Mesothelial cell of epicardium (in vitro differentiated cells): ENCODE data around the gene NUCB2. TPM values are rescaled to one million over a fixed set of nuclear protein-coding genes. Genes with fewer than 3 reads are reported as not detected.

Source experiments
- DNase-seq, 2 experiments: peaks; one replicate each; pipeline ENCODE4 v3.0.0; 2021; ENCODE audit warnings: low spot score in 2 of 2; ENCODE audit not compliant: unreplicated experiment in 2 of 2
- H3K27ac Mint-ChIP-seq: 2 replicates; pipeline ENCODE4 v1.8.0; 2021; ENCODE audit warnings: mixed read lengths
- H3K27me3 Mint-ChIP-seq: 2 replicates; pipeline ENCODE4 v1.8.0; 2021; ENCODE audit warnings: low read depth, mixed read lengths
- H3K36me3 Mint-ChIP-seq: 2 replicates; pipeline ENCODE4 v1.8.0; 2021; ENCODE audit warnings: mixed read lengths
- H3K4me1 Mint-ChIP-seq: 2 replicates; pipeline ENCODE4 v1.8.0; 2021; ENCODE audit warnings: mixed read lengths
- H3K4me3 Mint-ChIP-seq: 2 replicates; pipeline ENCODE4 v1.8.0; 2021; ENCODE audit warnings: mild to moderate bottlenecking, moderate library complexity, mixed read lengths
- H3K9me3 Mint-ChIP-seq: 2 replicates; pipeline ENCODE4 v1.8.0; 2021; ENCODE audit warnings: mixed read lengths
- total RNA-seq: library from RNA; stranded (reverse); gene quantifications from 3 replicates; pipeline ENCODE4 v1.2.1, GENCODE V29; 2021
- TF ChIP-seq, protein P1 (sequence below): fragments of 200-600 bp; sonication (generic); IDR thresholded peaks from one replicate; pipeline ENCODE4 v1.5.0; 2021; ENCODE audit warnings: antibody characterized with exemption; ENCODE audit not compliant: unreplicated experiment

NUCB2 gene
- total RNA-seq, 1 donor from 2014 or later, result 49.2 TPM

DNA sequence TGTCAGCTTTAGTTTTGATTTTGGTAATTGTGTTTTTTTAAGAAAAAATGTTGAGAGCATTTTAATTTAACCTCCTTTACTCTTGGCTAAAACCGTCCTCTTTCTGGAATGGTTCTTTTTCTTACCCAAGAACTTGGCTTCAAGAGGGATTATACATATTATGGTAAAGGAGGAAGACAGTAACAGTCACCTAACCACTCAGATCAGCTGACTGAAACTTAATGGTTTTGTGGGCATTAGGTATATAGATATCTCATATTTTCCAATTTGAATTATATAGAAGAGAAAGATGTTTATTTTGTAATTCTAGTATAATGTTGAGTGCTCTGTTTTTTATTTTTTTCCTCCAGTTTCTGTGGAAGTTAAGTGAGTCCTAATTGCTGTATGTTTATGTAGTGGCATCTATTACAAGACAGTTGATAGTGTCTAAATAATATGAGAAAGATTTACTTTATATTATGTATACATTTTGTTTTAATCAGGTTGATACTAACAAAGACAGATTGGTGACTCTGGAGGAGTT, 38.4 kb downstream of the NUCB2 start:
- no peaks in the 10 kb centered on the region for H3K4me1 Mint-ChIP-seq
- DNase-seq, result no peak

DNA sequence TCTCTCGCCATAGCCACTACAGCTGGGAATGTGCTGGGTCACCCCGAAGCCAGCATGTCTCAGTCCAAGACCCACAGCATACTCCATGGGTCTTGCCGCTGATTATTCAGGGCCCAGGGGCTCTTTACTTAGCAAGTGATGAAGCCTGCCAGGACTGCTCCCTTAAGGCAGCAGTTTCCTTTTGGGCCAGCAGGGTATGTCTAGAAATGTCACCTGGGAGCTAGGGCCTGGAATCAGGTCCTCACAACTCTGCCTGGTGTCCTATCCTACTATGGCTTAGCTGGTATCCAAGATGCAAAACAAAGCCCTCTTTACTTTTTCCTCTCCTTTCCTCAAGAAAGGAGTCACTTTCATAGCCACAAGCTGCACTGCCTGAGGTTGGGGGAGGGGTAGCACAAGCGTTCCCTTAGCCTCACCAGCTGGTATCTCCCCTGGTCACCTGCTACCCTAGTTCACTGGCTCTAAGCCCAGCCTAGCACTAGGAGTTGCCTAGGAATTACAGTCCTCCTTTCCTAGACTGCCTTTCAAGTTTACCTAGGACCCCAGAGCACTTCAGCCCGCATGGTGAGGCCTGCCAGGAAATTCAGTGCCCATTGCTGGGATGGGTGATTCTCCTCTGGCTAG, 52.4 kb downstream of the NUCB2 start:
- TF ChIP-seq, protein P1, sequence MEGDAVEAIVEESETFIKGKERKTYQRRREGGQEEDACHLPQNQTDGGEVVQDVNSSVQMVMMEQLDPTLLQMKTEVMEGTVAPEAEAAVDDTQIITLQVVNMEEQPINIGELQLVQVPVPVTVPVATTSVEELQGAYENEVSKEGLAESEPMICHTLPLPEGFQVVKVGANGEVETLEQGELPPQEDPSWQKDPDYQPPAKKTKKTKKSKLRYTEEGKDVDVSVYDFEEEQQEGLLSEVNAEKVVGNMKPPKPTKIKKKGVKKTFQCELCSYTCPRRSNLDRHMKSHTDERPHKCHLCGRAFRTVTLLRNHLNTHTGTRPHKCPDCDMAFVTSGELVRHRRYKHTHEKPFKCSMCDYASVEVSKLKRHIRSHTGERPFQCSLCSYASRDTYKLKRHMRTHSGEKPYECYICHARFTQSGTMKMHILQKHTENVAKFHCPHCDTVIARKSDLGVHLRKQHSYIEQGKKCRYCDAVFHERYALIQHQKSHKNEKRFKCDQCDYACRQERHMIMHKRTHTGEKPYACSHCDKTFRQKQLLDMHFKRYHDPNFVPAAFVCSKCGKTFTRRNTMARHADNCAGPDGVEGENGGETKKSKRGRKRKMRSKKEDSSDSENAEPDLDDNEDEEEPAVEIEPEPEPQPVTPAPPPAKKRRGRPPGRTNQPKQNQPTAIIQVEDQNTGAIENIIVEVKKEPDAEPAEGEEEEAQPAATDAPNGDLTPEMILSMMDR, result no peak
- peaks cover 11% of the 10 kb centered on the region for H3K9me3 Mint-ChIP-seq
- H3K4me3 Mint-ChIP-seq, result no peak overlapping the region
- H3K4me1 Mint-ChIP-seq, result no peaks in the 10 kb centered on the region
- peaks cover 21% of the 10 kb centered on the region for H3K36me3 Mint-ChIP-seq
- DNase-seq, result no peak
- H3K27me3 Mint-ChIP-seq, result no peaks in the 10 kb centered on the region
- H3K27ac Mint-ChIP-seq, result no peak overlapping the region

More for the DNA sequence above, 38.4 kb downstream of the NUCB2 start:
- peaks cover 3% of the 10 kb centered on the region for H3K9me3 Mint-ChIP-seq
- TF ChIP-seq, protein P1, result no peak
- H3K36me3 Mint-ChIP-seq, result peaks cover 15% of the 10 kb centered on the region
- H3K27me3 Mint-ChIP-seq, result no peaks in the 10 kb centered on the region
- no peak overlapping the region for H3K4me3 Mint-ChIP-seq
- H3K27ac Mint-ChIP-seq, result no peak overlapping the region

- Mint-ChIP-seq H3K4me3 (no peak overlapping the region), H3K36me3 (peaks cover 9% of the 10 kb centered on the region), H3K27me3 (no peaks in the 10 kb centered on the region), H3K4me1 (no peaks in the 10 kb centered on the region), H3K27ac (no peak overlapping the region), H3K9me3 (no peaks in the 10 kb centered on the region)
- DNase-seq, result no peak
- TF ChIP-seq, protein P1, result no peak
Measured at GRCh38 chr11:17331669-17332068, 55.1 kb downstream of the NUCB2 start.

DNA sequence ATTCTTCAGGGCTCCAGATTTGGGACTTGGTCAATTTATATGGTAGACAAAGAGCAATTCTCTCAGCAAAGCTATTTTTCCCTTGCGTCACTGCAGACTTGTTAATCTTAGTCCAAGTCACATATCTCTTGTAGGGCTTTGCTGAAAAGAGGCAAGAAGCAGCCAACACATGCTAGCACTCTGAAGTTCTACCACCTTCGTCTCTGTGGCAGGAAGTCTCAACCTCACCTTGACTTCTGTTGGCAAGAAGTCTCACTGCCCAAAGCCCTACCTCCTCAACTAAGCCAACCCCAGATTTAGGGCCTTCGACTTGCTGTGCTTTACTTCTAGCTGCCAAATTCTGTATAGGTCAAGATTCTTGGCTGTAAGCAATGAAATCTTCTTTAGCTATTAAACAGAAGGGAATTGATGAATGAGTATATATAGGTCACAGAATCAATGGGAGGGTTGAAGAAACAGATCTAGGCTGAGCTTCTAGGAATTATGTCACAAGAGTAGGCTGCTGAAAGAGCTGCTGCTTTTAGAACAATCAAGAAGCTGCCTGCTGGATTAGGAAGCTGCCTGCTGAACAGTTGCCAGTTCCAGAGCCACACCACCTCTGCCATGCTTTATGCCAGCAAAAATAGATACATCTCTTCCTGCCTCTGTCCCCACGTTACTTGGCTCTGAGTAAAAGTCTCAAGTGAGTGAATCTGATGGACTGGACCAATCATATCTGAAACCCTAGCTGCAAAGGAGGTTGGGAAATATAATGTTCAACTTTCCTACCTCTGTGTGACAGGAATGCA, 57.5 kb downstream of the NUCB2 start:
- no peaks in the 10 kb centered on the region for H3K27me3 Mint-ChIP-seq
- H3K4me1 Mint-ChIP-seq, result no peaks in the 10 kb centered on the region
- TF ChIP-seq, protein P1, result no peak

GRCh38 chr11:17343257-17343656, 66.7 kb downstream of the NUCB2 start:
- Mint-ChIP-seq H3K4me1 (no peaks in the 10 kb centered on the region), H3K27ac (no peak overlapping the region), H3K9me3 (no peaks in the 10 kb centered on the region), H3K36me3 (peaks cover 3% of the 10 kb centered on the region), H3K4me3 (no peak overlapping the region), H3K27me3 (no peaks in the 10 kb centered on the region)
- TF ChIP-seq, protein P1, result no peak
- no peak for DNase-seq

More for the DNA sequence above, 57.5 kb downstream of the NUCB2 start:
- H3K4me3 Mint-ChIP-seq, result no peak overlapping the region
- no peak for DNase-seq
- H3K9me3 Mint-ChIP-seq, result no peaks in the 10 kb centered on the region
- H3K27ac Mint-ChIP-seq, result no peak overlapping the region
- H3K36me3 Mint-ChIP-seq, result peaks cover 12% of the 10 kb centered on the region
